H9 (cell line): ENCODE measurements around the gene LMNTD1. TPM values are rescaled to one million over a fixed set of nuclear protein-coding genes. Genes with fewer than 3 reads are reported as not detected.

ENCODE experiments used
- DNase-seq: peaks from one replicate; pipeline ENCODE4 v3.0.0-alpha.2; 2017
- H2AFZ ChIP-seq: one replicate; pipeline ENCODE4 v1.6.1; 2013; ENCODE audit warnings: mild to moderate bottlenecking, low read length, control low read depth, moderate library complexity
- H2AK5ac ChIP-seq: 2 replicates; pipeline ENCODE4 v1.6.1; 2013; ENCODE audit warnings: low read length, control low read depth, mixed read lengths; ENCODE audit not compliant: insufficient read length
- H2BK120ac ChIP-seq: one replicate; pipeline ENCODE4 v1.6.1; 2013; ENCODE audit warnings: low read depth, mild to moderate bottlenecking, low read length, control low read depth, inconsistent platforms; ENCODE audit not compliant: poor library complexity, severe bottlenecking
- H2BK12ac ChIP-seq: 2 replicates; pipeline ENCODE4 v1.6.1; 2013; ENCODE audit warnings: low read length, control low read depth, mixed read lengths, low read depth; ENCODE audit not compliant: insufficient read length
- H2BK15ac ChIP-seq: 2 replicates; pipeline ENCODE4 v1.6.1; 2013; ENCODE audit warnings: low read depth, low read length, control low read depth
- H2BK20ac ChIP-seq: one replicate; pipeline ENCODE4 v1.6.1; 2013; ENCODE audit warnings: low read depth, mild to moderate bottlenecking, low read length, control low read depth, inconsistent platforms; ENCODE audit not compliant: poor library complexity, severe bottlenecking
- H2BK5ac ChIP-seq: 2 replicates; pipeline ENCODE4 v1.6.1; 2013; ENCODE audit warnings: low read length, control low read depth, mixed read lengths; ENCODE audit not compliant: insufficient read length
- H3K14ac ChIP-seq: 2 replicates; pipeline ENCODE4 v1.6.1; 2013; ENCODE audit warnings: low read length, control low read depth; ENCODE audit not compliant: insufficient read depth
- H3K18ac ChIP-seq: 2 replicates; pipeline ENCODE4 v1.6.1; 2013; ENCODE audit warnings: low read depth, mild to moderate bottlenecking, mixed read lengths, low read length, control low read depth; ENCODE audit not compliant: insufficient read length
- H3K23ac ChIP-seq: 2 replicates; pipeline ENCODE4 v1.6.1; 2013; ENCODE audit warnings: low read length, control low read depth, mixed read lengths, low read depth; ENCODE audit not compliant: insufficient read length
- H3K23me2 ChIP-seq: 2 replicates; pipeline ENCODE4 v1.6.1; 2013; ENCODE audit warnings: low read depth, mild to moderate bottlenecking, mixed read lengths, low read length, control low read depth; ENCODE audit not compliant: insufficient read length, poor library complexity, severe bottlenecking
- H3K27ac ChIP-seq: 2 replicates; pipeline ENCODE4 v1.5.1; 2013; ENCODE audit warnings: low read length, control low read depth, mixed read lengths, low read depth; ENCODE audit not compliant: insufficient read length
- H3K27me3 ChIP-seq: 2 replicates; pipeline ENCODE4 v1.6.1; 2013; ENCODE audit warnings: low read length, control low read depth, inconsistent platforms; ENCODE audit not compliant: insufficient read depth
- H3K4ac ChIP-seq: 2 replicates; pipeline ENCODE4 v1.6.1; 2013; ENCODE audit warnings: low read depth, mild to moderate bottlenecking, control low read depth, inconsistent platforms, low read length, moderate library complexity
- H3K4me1 ChIP-seq: 2 replicates; pipeline ENCODE4 v1.6.1; 2013; ENCODE audit warnings: low read length, control low read depth, inconsistent platforms; ENCODE audit not compliant: insufficient read depth
- H3K4me2 ChIP-seq: 2 replicates; pipeline ENCODE4 v1.6.1; 2013; ENCODE audit warnings: low read length, control low read depth, mixed read lengths; ENCODE audit not compliant: insufficient read length, insufficient read depth
- H3K56ac ChIP-seq: 2 replicates; pipeline ENCODE4 v1.6.1; 2013; ENCODE audit warnings: low read depth, mild to moderate bottlenecking, mixed read lengths, low read length, control low read depth; ENCODE audit not compliant: insufficient read length
- H3K79me1 ChIP-seq: 2 replicates; pipeline ENCODE4 v1.6.1; 2013; ENCODE audit warnings: low read depth, mild to moderate bottlenecking, moderate library complexity, low read length, control low read depth, inconsistent platforms; ENCODE audit not compliant: insufficient read depth, poor library complexity, severe bottlenecking
- H3K79me2 ChIP-seq: 2 replicates; pipeline ENCODE4 v1.6.1; 2013; ENCODE audit warnings: low read length, control low read depth, inconsistent platforms; ENCODE audit not compliant: insufficient read depth
- H3K9ac ChIP-seq: 2 replicates; pipeline ENCODE4 v1.6.1; 2013; ENCODE audit warnings: low read length, control low read depth, mixed read lengths; ENCODE audit not compliant: insufficient read length; ENCODE audit errors: extremely low read depth
- H3K9me3 ChIP-seq: one replicate; pipeline ENCODE4 v1.6.1; 2013; ENCODE audit warnings: low read depth, low read length, inconsistent platforms; ENCODE audit not compliant: control insufficient read depth
- H3T11ph ChIP-seq: one replicate; pipeline ENCODE4 v1.6.1; 2013; ENCODE audit warnings: mild to moderate bottlenecking, low read length, control low read depth, inconsistent platforms
- H4K20me1 ChIP-seq: one replicate; pipeline ENCODE4 v1.6.1; 2013; ENCODE audit not compliant: control insufficient read depth, insufficient read length, insufficient read depth
- H4K5ac ChIP-seq: 2 replicates; pipeline ENCODE4 v1.6.1; 2013; ENCODE audit warnings: low read depth, mild to moderate bottlenecking, mixed read lengths, low read length, control low read depth; ENCODE audit not compliant: insufficient read length
- H4K8ac ChIP-seq: replicated peaks from 2 replicates; pipeline ENCODE4 v1.6.1; 2013; ENCODE audit warnings: low read length, control low read depth, mixed read lengths, low read depth; ENCODE audit not compliant: insufficient read length
- H4K91ac ChIP-seq: 2 replicates; pipeline ENCODE4 v1.6.1; 2013; ENCODE audit warnings: low read depth, mild to moderate bottlenecking, moderate library complexity, mixed read lengths, low read length, control low read depth; ENCODE audit not compliant: insufficient read length
- H3K27ac Mint-ChIP-seq, 3 experiments: 2 replicates in 2 of 3; 3 replicates in 1 of 3; pipeline ENCODE4 v1.8.0; 2020 to 2021; ENCODE audit warnings: mixed read lengths in 3 of 3, mild to moderate bottlenecking in 1 of 3, moderate library complexity in 1 of 3
- H3K27me3 Mint-ChIP-seq: 2 replicates; pipeline ENCODE4 v1.8.0; 2021; ENCODE audit warnings: low read depth, mild to moderate bottlenecking, moderate library complexity, mixed read lengths
- H3K36me3 Mint-ChIP-seq, 3 experiments: 2 replicates in 2 of 3; 3 replicates in 1 of 3; pipeline ENCODE4 v1.8.0; 2020 to 2021; ENCODE audit warnings: low read depth in 3 of 3, mixed read lengths in 3 of 3; ENCODE audit not compliant: insufficient read depth in 1 of 3
- H3K4me1 Mint-ChIP-seq, 2 experiments: 2 replicates each; pipeline ENCODE4 v1.8.0; 2020; ENCODE audit warnings: mixed read lengths in 2 of 2
- H3K4me3 Mint-ChIP-seq, 2 experiments: 2 replicates in 1 of 2; 3 replicates in 1 of 2; pipeline ENCODE4 v1.8.0; 2020 to 2021; ENCODE audit warnings: mild to moderate bottlenecking in 2 of 2, mixed read lengths in 2 of 2, moderate library complexity in 1 of 2
- H3K9me3 Mint-ChIP-seq, 2 experiments: 2 replicates in 1 of 2; 3 replicates in 1 of 2; pipeline ENCODE4 v1.8.0; 2020; ENCODE audit warnings: mild to moderate bottlenecking in 2 of 2, mixed read lengths in 2 of 2, moderate library complexity in 1 of 2
- CTCF ChIP-seq: fragments of 200-600 bp; sonication (generic); conservative IDR thresholded peaks from 3 replicates; pipeline ENCODE4 v1.8.0; 2021; ENCODE audit warnings: antibody characterized with exemption, mild to moderate bottlenecking
- WGBS: extraction: QIAGEN DNeasy Blood & Tissue Kit; methylation state at CpG from one replicate; pipeline ENCODE4 v1.1.7; 2013; ENCODE audit warnings: missing lambda C conversion rate, low lambda C conversion rate, mixed read lengths; ENCODE audit not compliant: insufficient read length; ENCODE audit errors: extremely low coverage; 5-methylcytosine and 5-hydroxymethylcytosine counted together
- total RNA-seq: library from RNA; stranded (reverse); gene quantifications from 2 replicates; pipeline ENCODE4 v1.2.1, GENCODE V29; 2021

LMNTD1 gene
- total RNA-seq, 1 experiment from 2014 or later: not detected

GRCh38 chr12:25558586-25558985 lies 5.5 kb upstream of the LMNTD1 start:
- DNase-seq: no peak
- Histone ChIP-seq H3K27ac (no peak overlapping the region), H3K23ac (no peak overlapping the region), H2BK20ac (no peak overlapping the region), H3K9me3 (no peaks in the 10 kb centered on the region), H3K4ac (no peak overlapping the region), H2AFZ (no peak overlapping the region), H3K4me1 (no peaks in the 10 kb centered on the region), H3K56ac (no peak overlapping the region), H3K9ac (no peak overlapping the region), H4K20me1 (no peaks in the 10 kb centered on the region), H4K91ac (no peak overlapping the region), H2BK12ac (no peak overlapping the region), H3K79me1 (no peaks in the 10 kb centered on the region), H2AK5ac (no peak overlapping the region), H3K27me3 (no peaks in the 10 kb centered on the region), H2BK5ac (no peak overlapping the region), H4K8ac (no peak overlapping the region), H3K4me2 (no peak overlapping the region), H2BK120ac (no peak overlapping the region), H2BK15ac (no peak overlapping the region), H3K18ac (no peak overlapping the region), H4K5ac (no peak overlapping the region), H3T11ph (no peak overlapping the region), H3K23me2 (no peaks in the 10 kb centered on the region), H3K14ac (no peak overlapping the region), H3K79me2 (no peaks in the 10 kb centered on the region)
- no CpG with 5 or more reads among the region's 7 CpGs for WGBS
- Mint-ChIP-seq H3K4me3 (no peak overlapping the region), H3K36me3 (peaks cover 0 to 5% (median 2%) of the 10 kb centered on the region in 3 experiments; a peak in 2 of 7 replicates), H3K4me1 (no peaks in the 10 kb centered on the region), H3K27me3 (peaks cover 2% of the 10 kb centered on the region; the same call in 1 of the 2 replicates), H3K27ac (no peak overlapping the region), H3K9me3 (peaks cover 5 to 11% of the 10 kb centered on the region in 2 experiments; a peak in 3 of 5 replicates)
- TF ChIP-seq CTCF: no peak
